ENCODE data around the gene POFUT1. TPM values are rescaled to one million over a fixed set of nuclear protein-coding genes. Genes with fewer than 3 reads are reported as not detected.

POFUT1 gene
- total RNA-seq, 4 donors from 2014 or later = 26.0 to 49.4 (median 32.4) TPM

DNA sequence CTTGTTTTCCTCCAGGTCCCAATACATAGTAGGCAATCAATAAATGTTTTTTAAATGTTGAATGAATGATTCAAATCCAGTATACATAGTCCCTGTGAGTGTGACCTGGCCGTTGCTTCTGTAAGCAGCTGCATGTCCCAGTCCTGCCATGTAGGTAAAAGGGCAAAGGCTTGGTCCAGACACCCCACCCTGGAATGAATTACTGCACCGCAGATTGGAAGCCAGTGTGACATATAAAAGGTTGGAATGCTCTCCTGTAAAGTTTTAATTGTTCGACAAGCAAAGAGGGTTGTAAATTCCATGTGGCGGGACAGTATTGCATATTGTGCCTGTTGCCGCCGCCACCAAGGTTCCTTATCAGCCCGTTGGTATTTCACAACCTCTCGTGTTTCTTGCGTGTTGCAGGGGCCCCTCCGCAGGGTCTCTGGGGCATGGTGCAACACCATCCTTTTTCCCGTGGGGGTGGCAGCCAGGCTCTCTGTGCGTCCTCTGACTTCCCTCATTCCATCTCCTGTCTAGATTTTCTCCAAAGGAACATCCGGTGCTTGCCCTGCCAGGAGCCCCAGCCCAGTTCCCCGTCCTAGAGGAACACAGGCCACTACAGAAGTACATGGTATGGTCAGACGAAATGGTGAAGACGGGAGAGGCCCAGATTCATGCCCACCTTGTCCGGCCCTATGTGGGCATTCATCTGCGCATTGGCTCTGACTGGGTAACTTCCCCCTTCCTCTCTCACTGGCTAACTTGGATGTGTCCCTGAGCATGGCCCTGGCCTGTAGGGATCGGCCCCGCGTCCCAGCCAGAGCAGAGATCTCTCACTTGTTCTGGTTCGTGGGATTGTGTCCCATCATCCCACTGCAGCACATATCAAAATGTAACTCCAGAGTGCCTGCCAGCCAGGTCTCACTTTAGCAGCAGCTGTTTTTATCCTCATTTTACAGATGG is 20.3 kb downstream of the POFUT1 start:
- Histone ChIP-seq H3K4me1 (peaks cover 0 to 6% (median 0%) of the 10 kb centered on the region in 4 donors), H3K9me3 (no peaks in the 10 kb centered on the region), H3K27me3 (no peaks in the 10 kb centered on the region), H3K4me3 (no peak overlapping the region), H3K36me3 (peaks cover 0 to 87% (median 0%) of the 10 kb centered on the region in 3 donors), H3K27ac (peak overlapping the region in 1 of 4 donors; percentile 25)
- no peak for DNase-seq (ENCODE audit: low spot score in 2 of 2)
- TF ChIP-seq CTCF (IDR thresholded peaks at IDR 0.05) (no peak), POLR2A (IDR thresholded peaks at IDR 0.05) (no peak)
- WGBS, 2 donors = 80 to 83% methylated on average over 20 to 22 of the region's 22 CpGs

- Histone ChIP-seq H3K27me3 (no peaks in the 10 kb centered on the region), H3K27ac (no peak overlapping the region), H3K36me3 (peaks cover 0 to 87% (median 0%) of the 10 kb centered on the region in 3 donors), H3K9me3 (no peaks in the 10 kb centered on the region), H3K4me3 (no peak overlapping the region), H3K4me1 (peaks cover 0 to 6% (median 0%) of the 10 kb centered on the region in 4 donors)
- 90 to 94% methylated on average over 5 of the region's 5 CpGs for WGBS, 2 donors
- no peak for TF ChIP-seq EP300 (IDR thresholded peaks at IDR 0.05)
- no peak for TF ChIP-seq POLR2A (IDR thresholded peaks at IDR 0.05)
- TF ChIP-seq CTCF (IDR thresholded peaks at IDR 0.05) = no peak
- no peak for DNase-seq (ENCODE audit: low spot score in 2 of 2)
Measured at GRCh38 chr20:32229251-32229747, 21.6 kb downstream of the POFUT1 start.

GRCh38 chr20:32230707-32231106 is 23.0 kb downstream of the POFUT1 start:
- Histone ChIP-seq H3K36me3 (peaks cover 0 to 91% (median 11%) of the 10 kb centered on the region in 3 donors), H3K27ac (no peak overlapping the region), H3K4me3 (no peak overlapping the region), H3K4me1 (peaks cover 0 to 6% (median 0%) of the 10 kb centered on the region in 4 donors), H3K9me3 (no peaks in the 10 kb centered on the region), H3K27me3 (no peaks in the 10 kb centered on the region)
- TF ChIP-seq CTCF (IDR thresholded peaks at IDR 0.05) (no peak), POLR2A (IDR thresholded peaks at IDR 0.05) (no peak), EP300 (IDR thresholded peaks at IDR 0.05) (no peak)
- DNase-seq (ENCODE audit: low spot score in 2 of 2) = no peak
- 92 to 99% methylated on average over 9 to 13 of the region's 13 CpGs for WGBS, 2 donors

GRCh38 chr20:32231245-32231644 is 23.6 kb downstream of the POFUT1 start:
- Histone ChIP-seq H3K27ac (no peak overlapping the region), H3K36me3 (peaks cover 0 to 97% (median 11%) of the 10 kb centered on the region in 3 donors)

More at GRCh38 chr20:32231245-32231644, 23.6 kb downstream of the POFUT1 start:
- Histone ChIP-seq H3K4me1 (peaks cover 0 to 6% (median 0%) of the 10 kb centered on the region in 4 donors), H3K9me3 (no peaks in the 10 kb centered on the region), H3K27me3 (no peaks in the 10 kb centered on the region), H3K4me3 (no peak overlapping the region)
- DNase-seq (ENCODE audit: low spot score in 2 of 2) = no peak
- 96 to 98% methylated on average over 4 of the region's 4 CpGs for WGBS, 2 donors
- TF ChIP-seq EP300 (IDR thresholded peaks at IDR 0.05) = no peak
- no peak for TF ChIP-seq CTCF (IDR thresholded peaks at IDR 0.05)
- no peak for TF ChIP-seq POLR2A (IDR thresholded peaks at IDR 0.05)
